ENCODE results near the gene MRPL18.
"Not testable (repeated sequence)": the region's sequence is repeated elsewhere in the genome, so short reads cannot be mapped to it uniquely, and the experiment has no call there.

Gene MRPL18

GRCh38 chr6:159817951-159818739 is 27.9 kb downstream of the MRPL18 start:
- DNase-seq = no peak

- DNase-seq = no peak
Measured at GRCh38 chr6:159819098-159819497, 28.8 kb downstream of the MRPL18 start.

- no peak for DNase-seq
Measured at GRCh38 chr6:159819932-159820640, 29.8 kb downstream of the MRPL18 start.

GRCh38 chr6:159821122-159821521 is 30.9 kb downstream of the MRPL18 start:
- DNase-seq = no peak

- DNase-seq = no peak
Measured at GRCh38 chr6:159821726-159822125, 31.5 kb downstream of the MRPL18 start.

GRCh38 chr6:159823953-159824352 is 33.7 kb downstream of the MRPL18 start:
- DNase-seq = no peak

- DNase-seq = not testable (repeated sequence)
Measured at GRCh38 chr6:159824690-159825089, 34.4 kb downstream of the MRPL18 start.

GRCh38 chr6:159826004-159826403 is 35.7 kb downstream of the MRPL18 start:
- DNase-seq = no peak

GRCh38 chr6:159826968-159827647 is 36.8 kb downstream of the MRPL18 start:
- no peak for DNase-seq

- DNase-seq = no peak
Measured at GRCh38 chr6:159828074-159828473, 37.8 kb downstream of the MRPL18 start.

- DNase-seq = no peak
Measured at GRCh38 chr6:159829526-159829925, 39.3 kb downstream of the MRPL18 start.

GRCh38 chr6:159830501-159831372 is 40.5 kb downstream of the MRPL18 start:
- DNase-seq = no peak

- no peak for DNase-seq
Measured at GRCh38 chr6:159831373-159831679, 41.1 kb downstream of the MRPL18 start.

GRCh38 chr6:159832946-159833345 is 42.7 kb downstream of the MRPL18 start:
- no peak for DNase-seq

- no peak for DNase-seq
Measured at GRCh38 chr6:159833556-159833955, 43.3 kb downstream of the MRPL18 start.

GRCh38 chr6:159833997-159834603 is 43.8 kb downstream of the MRPL18 start:
- no peak for DNase-seq

GRCh38 chr6:159836718-159837490 is 46.6 kb downstream of the MRPL18 start:
- DNase-seq = no peak

GRCh38 chr6:159837511-159837910 is 47.2 kb downstream of the MRPL18 start:
- no peak for DNase-seq

- DNase-seq = no peak
Measured at GRCh38 chr6:159838020-159838744, 47.9 kb downstream of the MRPL18 start.

GRCh38 chr6:159842035-159842434 is 51.8 kb downstream of the MRPL18 start:
- DNase-seq = no peak

All from activated CD4-positive, CD25-positive, alpha-beta regulatory T cell treated with anti-CD3 and anti-CD28 coated beads, Interleukin-2, amount 50 U/mL, for 72 hours (primary cell).